Vagina (tissue), 2 donors: Measurements from ENCODE around the gene KIF11. TPM values are rescaled to one million over a fixed set of nuclear protein-coding genes. Genes with fewer than 3 reads are reported as not detected.

Source experiments
- DNase-seq, 2 donors: peaks; one replicate each; pipeline ENCODE4 v3.0.0-alpha.2; 2017; ENCODE audit errors: extremely low spot score in 2 of 2
- H3K27ac ChIP-seq: fragments of 200-600 bp; sonication (generic); one replicate; pipeline ENCODE4 v1.5.1; 2019
- H3K27me3 ChIP-seq: fragments of 200-600 bp; sonication (generic); one replicate; pipeline ENCODE4 v1.5.1; 2019
- H3K36me3 ChIP-seq, 2 donors: fragments of 200-600 bp; sonication (generic); one replicate each; pipeline ENCODE4 v1.5.1; 2017 to 2019
- H3K4me1 ChIP-seq: fragments of 200-600 bp; sonication (generic); one replicate; pipeline ENCODE4 v1.5.1; 2019
- H3K4me3 ChIP-seq, 2 donors: fragments of 200-600 bp; sonication (generic); 1 replicate in 1 of 2; 2 replicates in 1 of 2; pipeline ENCODE4 v1.5.1; 2016 to 2019
- H3K9me3 ChIP-seq: fragments of 200-600 bp; sonication (generic); one replicate; pipeline ENCODE4 v1.5.1; 2019
- POLR2A ChIP-seq, 2 donors: fragments of 450-650 bp; IDR thresholded peaks; one replicate each; pipeline ENCODE4 v1.6.1; 2017; ENCODE audit warnings: antibody characterized with exemption in 2 of 2, mild to moderate bottlenecking in 2 of 2, moderate library complexity in 2 of 2
- POLR2AphosphoS5 ChIP-seq, 2 donors: sonication (generic); formaldehyde crosslinking; IDR thresholded peaks; one replicate each; pipeline ENCODE4 v1.9.0; 2017; ENCODE audit warnings: antibody characterized with exemption in 2 of 2, mild to moderate bottlenecking in 2 of 2, low read depth in 1 of 2; ENCODE audit not compliant: insufficient read depth in 1 of 2
- intact Hi-C: fragments of 100-400 bp; cut with DNase I; formaldehyde crosslinking; loops from one replicate; pipeline ENCODE4 v1.15.1; 2023
- total RNA-seq: library from RNA; depleted of rRNA; stranded (reverse); fragments of >200 nt; gene quantifications from one replicate; pipeline ENCODE4 v1.2.3, GENCODE V29; 2016
- TF ChIP-seq, protein P1 (sequence below), 3 experiments: fragments of 450-650 bp in 2 of 3; fragments of 200-600 bp in 1 of 3; sonication (generic) in 1 of 3; IDR thresholded peaks; one replicate each; pipeline ENCODE4 v1.5.1; 2017 to 2019; ENCODE audit warnings: antibody characterized with exemption in 3 of 3, mild to moderate bottlenecking in 2 of 3, moderate library complexity in 2 of 3

KIF11 gene
- total RNA-seq, result 3.4 TPM

DNA sequence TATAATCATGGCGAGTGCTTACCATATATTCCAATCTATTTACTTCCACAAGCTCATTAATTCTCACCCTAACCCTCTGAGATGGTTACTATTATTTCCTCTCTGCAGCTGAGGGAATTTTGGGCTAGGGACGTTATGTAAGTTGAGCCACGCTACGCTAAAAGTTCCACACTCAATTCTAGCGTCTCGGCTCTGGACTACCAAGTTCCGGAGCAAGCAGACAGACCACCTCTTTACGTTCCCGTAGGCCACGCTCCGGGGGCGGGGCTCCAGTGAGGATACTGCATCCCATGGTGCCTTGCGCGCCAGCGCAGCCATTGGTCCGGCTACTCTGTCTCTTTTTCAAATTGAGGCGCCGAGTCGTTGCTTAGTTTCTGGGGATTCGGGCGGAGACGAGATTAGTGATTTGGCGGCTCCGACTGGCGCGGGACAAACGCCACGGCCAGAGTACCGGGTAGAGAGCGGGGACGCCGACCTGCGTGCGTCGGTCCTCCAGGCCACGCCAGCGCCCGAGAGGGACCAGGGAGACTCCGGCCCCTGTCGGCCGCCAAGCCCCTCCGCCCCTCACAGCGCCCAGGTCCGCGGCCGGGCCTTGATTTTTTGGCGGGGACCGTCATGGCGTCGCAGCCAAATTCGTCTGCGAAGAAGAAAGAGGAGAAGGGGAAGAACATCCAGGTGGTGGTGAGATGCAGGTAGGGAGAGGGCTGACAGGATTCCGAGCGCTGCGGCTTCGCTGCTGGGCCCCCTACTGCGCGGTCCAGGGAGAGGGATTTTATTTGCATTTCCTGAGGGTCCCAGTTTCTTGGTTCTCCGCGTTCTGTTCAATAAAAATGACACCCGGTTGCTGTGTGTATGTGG, at the start of gene KIF11:
TSS of gene KIF11 (plus strand) at position 370 of the 858 bp plus-strand sequence. CDS start at position 616, 246 bp downstream.
- H3K4me3 ChIP-seq, result peak within 1 kb of the TSS; percentile 65 to 70
- H3K36me3 ChIP-seq, result no peaks in the 10 kb centered on the region
- peaks cover 10% of the 10 kb centered on the region for H3K4me1 ChIP-seq
- DNase-seq, result peak; percentile 96 to 98
- no peaks in the 10 kb centered on the region for H3K9me3 ChIP-seq
- TF ChIP-seq POLR2A (IDR thresholded peaks at IDR 0.05) (peak in 1 of 2 donors; percentile 84), POLR2AphosphoS5 (IDR thresholded peaks at IDR 0.05; ENCODE audit: insufficient read depth in 1 of 2, low read depth in 1 of 2) (peak; percentile 92 to 99)
- TF ChIP-seq, protein P1, sequence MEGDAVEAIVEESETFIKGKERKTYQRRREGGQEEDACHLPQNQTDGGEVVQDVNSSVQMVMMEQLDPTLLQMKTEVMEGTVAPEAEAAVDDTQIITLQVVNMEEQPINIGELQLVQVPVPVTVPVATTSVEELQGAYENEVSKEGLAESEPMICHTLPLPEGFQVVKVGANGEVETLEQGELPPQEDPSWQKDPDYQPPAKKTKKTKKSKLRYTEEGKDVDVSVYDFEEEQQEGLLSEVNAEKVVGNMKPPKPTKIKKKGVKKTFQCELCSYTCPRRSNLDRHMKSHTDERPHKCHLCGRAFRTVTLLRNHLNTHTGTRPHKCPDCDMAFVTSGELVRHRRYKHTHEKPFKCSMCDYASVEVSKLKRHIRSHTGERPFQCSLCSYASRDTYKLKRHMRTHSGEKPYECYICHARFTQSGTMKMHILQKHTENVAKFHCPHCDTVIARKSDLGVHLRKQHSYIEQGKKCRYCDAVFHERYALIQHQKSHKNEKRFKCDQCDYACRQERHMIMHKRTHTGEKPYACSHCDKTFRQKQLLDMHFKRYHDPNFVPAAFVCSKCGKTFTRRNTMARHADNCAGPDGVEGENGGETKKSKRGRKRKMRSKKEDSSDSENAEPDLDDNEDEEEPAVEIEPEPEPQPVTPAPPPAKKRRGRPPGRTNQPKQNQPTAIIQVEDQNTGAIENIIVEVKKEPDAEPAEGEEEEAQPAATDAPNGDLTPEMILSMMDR (IDR thresholded peaks at IDR 0.05), result no peak
- no peaks in the 10 kb centered on the region for H3K27me3 ChIP-seq
- intact Hi-C loops, result no loop called here
- H3K27ac ChIP-seq, result peak within 1 kb of the TSS; percentile 84

DNA sequence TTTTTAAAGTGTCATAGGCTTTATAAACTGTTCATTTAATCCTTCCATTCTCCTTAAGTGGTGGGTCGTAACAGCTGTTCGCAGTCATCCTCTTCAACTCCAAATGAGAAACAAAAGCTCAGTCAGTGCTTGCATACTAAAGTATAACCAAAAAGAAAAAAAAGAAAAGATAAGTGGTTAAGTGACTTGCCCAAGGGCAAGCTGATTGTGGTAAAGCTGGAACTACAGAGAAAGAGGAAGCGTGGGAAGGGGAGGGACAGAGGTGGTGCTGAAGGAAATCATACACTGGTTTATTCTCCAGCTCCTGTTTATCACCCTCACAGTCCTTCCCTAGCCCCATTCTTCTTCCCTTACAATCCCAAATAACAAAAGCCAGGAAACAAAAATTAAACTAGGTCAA, 48.6 kb upstream of the KIF11 start:
- TF ChIP-seq POLR2A (IDR thresholded peaks at IDR 0.05), result no peak
- TF ChIP-seq, protein P1 (IDR thresholded peaks at IDR 0.05), result no peak
- TF ChIP-seq POLR2AphosphoS5 (IDR thresholded peaks at IDR 0.05; ENCODE audit: insufficient read depth in 1 of 2, low read depth in 1 of 2), result no peak
- Histone ChIP-seq H3K9me3 (no peaks in the 10 kb centered on the region), H3K4me1 (no peaks in the 10 kb centered on the region), H3K4me3 (no peak overlapping the region), H3K27ac (no peak overlapping the region), H3K36me3 (no peaks in the 10 kb centered on the region), H3K27me3 (no peaks in the 10 kb centered on the region)
- intact Hi-C loops, result no loop called here
- DNase-seq, result no peak

DNA sequence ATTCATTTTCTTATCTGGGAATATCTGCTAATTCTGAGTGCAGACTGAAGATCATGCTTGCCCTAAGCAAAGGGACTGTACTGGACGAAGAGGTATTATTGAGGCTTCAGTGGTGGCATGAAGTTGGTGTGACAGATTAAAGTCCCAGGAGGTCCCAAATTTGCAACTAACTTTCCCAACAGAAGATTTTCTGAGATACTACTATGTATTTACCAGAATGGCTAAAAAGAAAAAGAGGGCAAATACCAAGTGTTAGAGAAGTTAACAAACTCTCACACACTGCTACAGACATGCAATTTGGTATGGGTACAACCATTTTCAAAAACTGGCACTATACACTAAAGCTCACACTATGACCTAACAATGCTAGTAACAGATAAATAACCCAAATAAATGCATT, 47.4 kb upstream of the KIF11 start:
- Histone ChIP-seq H3K9me3 (no peaks in the 10 kb centered on the region), H3K4me1 (no peaks in the 10 kb centered on the region), H3K36me3 (no peaks in the 10 kb centered on the region), H3K27ac (no peak overlapping the region), H3K4me3 (no peak overlapping the region), H3K27me3 (no peaks in the 10 kb centered on the region)
- intact Hi-C loops, result no loop called here
- DNase-seq, result no peak
- TF ChIP-seq POLR2A (IDR thresholded peaks at IDR 0.05), result no peak
- TF ChIP-seq, protein P1 (IDR thresholded peaks at IDR 0.05), result no peak
- TF ChIP-seq POLR2AphosphoS5 (IDR thresholded peaks at IDR 0.05; ENCODE audit: insufficient read depth in 1 of 2, low read depth in 1 of 2), result no peak

DNA sequence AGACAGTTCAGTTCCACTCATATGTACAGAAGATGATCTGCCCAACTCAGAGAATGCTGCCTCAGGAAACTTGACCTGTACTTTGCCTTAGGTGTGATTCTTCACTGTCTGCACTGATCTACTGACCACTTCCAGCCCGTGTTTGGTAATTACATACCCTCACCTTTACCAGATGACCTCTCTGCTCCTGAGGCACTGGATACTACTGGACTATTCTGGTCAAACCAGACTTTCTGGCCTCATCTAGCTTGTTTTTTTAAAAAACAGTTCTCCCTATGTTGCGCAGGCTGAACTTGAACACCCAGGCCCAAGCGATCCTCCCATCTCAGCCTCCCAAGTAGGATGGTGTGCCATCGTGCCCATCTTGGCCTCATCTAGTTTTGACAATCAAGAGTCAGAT, 45.3 kb upstream of the KIF11 start:
- Histone ChIP-seq H3K27ac (no peak overlapping the region), H3K9me3 (no peaks in the 10 kb centered on the region), H3K27me3 (no peaks in the 10 kb centered on the region), H3K4me1 (no peaks in the 10 kb centered on the region), H3K4me3 (no peak overlapping the region), H3K36me3 (no peaks in the 10 kb centered on the region)
- intact Hi-C loops, result no loop called here
- no peak for DNase-seq
- TF ChIP-seq POLR2AphosphoS5 (IDR thresholded peaks at IDR 0.05; ENCODE audit: insufficient read depth in 1 of 2, low read depth in 1 of 2), result no peak
- TF ChIP-seq, protein P1 (IDR thresholded peaks at IDR 0.05), result no peak
- TF ChIP-seq POLR2A (IDR thresholded peaks at IDR 0.05), result no peak

DNA sequence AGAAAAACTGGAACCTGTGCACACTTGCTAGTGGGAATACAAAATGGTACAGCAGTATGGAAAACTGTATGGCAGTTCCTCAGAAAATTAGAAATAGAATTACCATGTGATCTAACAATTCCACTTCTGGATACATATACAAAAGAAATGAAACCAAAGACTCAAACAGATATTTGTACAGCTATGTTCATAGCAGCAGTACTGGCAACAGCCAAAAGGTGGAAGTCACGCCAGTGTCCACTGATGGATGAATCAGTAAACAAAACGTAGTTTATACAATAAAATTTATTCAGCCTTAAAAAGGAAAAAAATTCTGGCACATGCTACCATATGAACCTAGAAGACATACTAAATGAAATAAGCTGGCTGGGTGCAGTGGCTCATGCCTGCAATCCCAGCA, 42.0 kb upstream of the KIF11 start:
- Histone ChIP-seq H3K4me3 (no peak overlapping the region), H3K9me3 (peaks cover 4% of the 10 kb centered on the region), H3K36me3 (peaks cover 0 to 18% of the 10 kb centered on the region in 2 donors), H3K27me3 (no peaks in the 10 kb centered on the region), H3K27ac (no peak overlapping the region), H3K4me1 (no peaks in the 10 kb centered on the region)
- TF ChIP-seq POLR2A (IDR thresholded peaks at IDR 0.05), result no peak
- TF ChIP-seq POLR2AphosphoS5 (IDR thresholded peaks at IDR 0.05; ENCODE audit: insufficient read depth in 1 of 2, low read depth in 1 of 2), result no peak
- TF ChIP-seq, protein P1 (IDR thresholded peaks at IDR 0.05), result no peak
- DNase-seq, result no peak
- intact Hi-C loops, result no loop called here
